Fibroblast of skin of left biceps (primary cell): ENCODE results near the gene POPDC3.
"Not testable (repeated sequence)": the region's sequence is repeated elsewhere in the genome, so short reads cannot be mapped to it uniquely, and the experiment has no call there.

Source experiments
- DNase-seq, 2 experiments: peaks; one replicate each; pipeline ENCODE4 v3.0.0-alpha.2; 2013; ENCODE audit warnings: low read depth in 2 of 2

Gene POPDC3

GRCh38 chr6:105179244-105180065 lies at the start of gene POPDC3:
POPDC3 (minus strand) TSS chr6:105180014; CDS start chr6:105161909, 18,105 bp downstream.
- DNase-seq, result no peak

- no peak for DNase-seq
These were observed 47.5 kb upstream of the POPDC3 start for GRCh38 chr6:105227295-105227767.

- DNase-seq, result no peak
These were observed 46.9 kb upstream of the POPDC3 start for GRCh38 chr6:105226598-105227294.

GRCh38 chr6:105223242-105223641 lies 43.4 kb upstream of the POPDC3 start:
- no peak for DNase-seq

- DNase-seq, result not testable (repeated sequence)
These were observed 41.4 kb upstream of the POPDC3 start for GRCh38 chr6:105221219-105221618.

GRCh38 chr6:105220186-105220585 lies 40.4 kb upstream of the POPDC3 start:
- DNase-seq, result no peak

- DNase-seq, result not testable (repeated sequence)
These were observed 39.4 kb upstream of the POPDC3 start for GRCh38 chr6:105219218-105219617.

- DNase-seq, result no peak
These were observed 35.7 kb upstream of the POPDC3 start for GRCh38 chr6:105215506-105215905.

GRCh38 chr6:105214668-105215067 lies 34.9 kb upstream of the POPDC3 start:
- DNase-seq, result no peak

GRCh38 chr6:105213272-105213671 lies 33.5 kb upstream of the POPDC3 start:
- no peak for DNase-seq

- DNase-seq, result no peak
These were observed 32.8 kb upstream of the POPDC3 start for GRCh38 chr6:105212587-105212986.

GRCh38 chr6:105211831-105212230 lies 32.0 kb upstream of the POPDC3 start:
- DNase-seq, result no peak

- DNase-seq, result no peak
These were observed 31.2 kb upstream of the POPDC3 start for GRCh38 chr6:105210932-105211531.

- DNase-seq, result peak; percentile 59 to 63
These were observed 30.3 kb upstream of the POPDC3 start for GRCh38 chr6:105209950-105210706.

- DNase-seq, result no peak
These were observed 27.9 kb upstream of the POPDC3 start for GRCh38 chr6:105207524-105208269.

- no peak for DNase-seq
These were observed 25.0 kb upstream of the POPDC3 start for GRCh38 chr6:105204768-105205167.

- peak; percentile 63 to 71 for DNase-seq
These were observed 24.5 kb upstream of the POPDC3 start for GRCh38 chr6:105204331-105204730.

GRCh38 chr6:105202486-105202885 lies 22.7 kb upstream of the POPDC3 start:
- no peak for DNase-seq

GRCh38 chr6:105200133-105200730 lies 20.4 kb upstream of the POPDC3 start:
- no peak for DNase-seq

- DNase-seq, result no peak
These were observed 19.9 kb upstream of the POPDC3 start for GRCh38 chr6:105199711-105200110.

- no peak for DNase-seq
These were observed 16.3 kb upstream of the POPDC3 start for GRCh38 chr6:105196076-105196475.
